HG03442 (cell line): Measurements from ENCODE around the gene TMEM217.
"Not testable (repeated sequence)": the region's sequence is repeated elsewhere in the genome, so short reads cannot be mapped to it uniquely, and the experiment has no call there.

Experiments used
- ATAC-seq: cut with Tn5 transposase; IDR thresholded peaks from one replicate; pipeline ENCODE4 v1.9.1; 2021; ENCODE audit warnings: mild to moderate bottlenecking, moderate library complexity; ENCODE audit not compliant: unreplicated experiment

TMEM217 gene

GRCh38 chr6:37218511-37218910, 39.4 kb downstream of the TMEM217 start:
- ATAC-seq, result no peak

GRCh38 chr6:37218061-37218460, 39.9 kb downstream of the TMEM217 start:
- ATAC-seq, result no peak

- ATAC-seq, result no peak
These were observed 45.7 kb downstream of the TMEM217 start for GRCh38 chr6:37212268-37212667.

GRCh38 chr6:37210313-37210968, 47.5 kb downstream of the TMEM217 start:
- ATAC-seq, result peak; percentile 41

GRCh38 chr6:37209461-37210205, 48.3 kb downstream of the TMEM217 start:
- ATAC-seq, result no peak

GRCh38 chr6:37208793-37209192, 49.2 kb downstream of the TMEM217 start:
- ATAC-seq, result no peak

GRCh38 chr6:37207903-37208456, 50.0 kb downstream of the TMEM217 start:
- no peak for ATAC-seq

- ATAC-seq, result no peak
These were observed 51.3 kb downstream of the TMEM217 start for GRCh38 chr6:37206622-37207021.

GRCh38 chr6:37205997-37206340, 52.0 kb downstream of the TMEM217 start:
- ATAC-seq, result no peak

GRCh38 chr6:37205175-37205996, 52.6 kb downstream of the TMEM217 start:
- ATAC-seq, result no peak

- ATAC-seq, result no peak
These were observed 53.8 kb downstream of the TMEM217 start for GRCh38 chr6:37204014-37204751.

GRCh38 chr6:37202788-37203491, 55.0 kb downstream of the TMEM217 start:
- ATAC-seq, result no peak

GRCh38 chr6:37201726-37202125, 56.2 kb downstream of the TMEM217 start:
- no peak for ATAC-seq

GRCh38 chr6:37200085-37200484, 57.9 kb downstream of the TMEM217 start:
- ATAC-seq, result no peak

GRCh38 chr6:37196451-37196850, 61.5 kb downstream of the TMEM217 start:
- not testable (repeated sequence) for ATAC-seq

GRCh38 chr6:37194886-37195285, 63.1 kb downstream of the TMEM217 start:
- ATAC-seq, result not testable (repeated sequence)

- ATAC-seq, result no peak
These were observed 65.3 kb downstream of the TMEM217 start for GRCh38 chr6:37192666-37193065.

- no peak for ATAC-seq
These were observed 67.8 kb downstream of the TMEM217 start for GRCh38 chr6:37190159-37190535.

GRCh38 chr6:37188962-37189510, 68.9 kb downstream of the TMEM217 start:
- ATAC-seq, result no peak
